Brain microvascular endothelial cell (primary cell): Measurements from ENCODE around the gene DCANP1.

Experiments used
- DNase-seq: peaks from one replicate; pipeline ENCODE4 v3.0.0-alpha.2; 2020
- H3K27ac ChIP-seq: fragments of 250-450 bp; sonication (Bioruptor Pico); 2 replicates; pipeline ENCODE4 v1.5.1; 2020; ENCODE audit warnings: mild to moderate bottlenecking, moderate library complexity
- H3K27me3 ChIP-seq: fragments of 250-450 bp; sonication (Bioruptor Pico); replicated peaks from 2 replicates; pipeline ENCODE4 v1.5.1; 2020; ENCODE audit warnings: mild to moderate bottlenecking
- H3K36me3 ChIP-seq: fragments of 250-450 bp; sonication (Bioruptor Pico); replicated peaks from 2 replicates; pipeline ENCODE4 v1.5.1; 2020; ENCODE audit warnings: mild to moderate bottlenecking
- H3K4me3 ChIP-seq: 2 replicates; pipeline ENCODE4 v1.5.1; 2011; ENCODE audit warnings: low read depth, mild to moderate bottlenecking, control low read depth, low read length, moderate library complexity
- in situ Hi-C: cut with HindIII; loops from 2 replicates; pipeline ENCODE4 v1.10.0; 2017; ENCODE audit warnings: low sequenced_read_pairs, low pct_ligation_motif_present
- TF ChIP-seq, protein P1 (sequence below): IDR thresholded peaks from 2 replicates; pipeline ENCODE4 v1.5.1; 2011; ENCODE audit warnings: low read depth, mild to moderate bottlenecking, moderate library complexity, low read length, control low read depth, inconsistent platforms; ENCODE audit errors: missing control alignments

Gene DCANP1

GRCh38 chr5:135451581-135452320, 4.6 kb upstream of the DCANP1 start:
- H3K4me3 ChIP-seq: no peak overlapping the region
- in situ Hi-C loops: no loop called here
- TF ChIP-seq, protein P1, sequence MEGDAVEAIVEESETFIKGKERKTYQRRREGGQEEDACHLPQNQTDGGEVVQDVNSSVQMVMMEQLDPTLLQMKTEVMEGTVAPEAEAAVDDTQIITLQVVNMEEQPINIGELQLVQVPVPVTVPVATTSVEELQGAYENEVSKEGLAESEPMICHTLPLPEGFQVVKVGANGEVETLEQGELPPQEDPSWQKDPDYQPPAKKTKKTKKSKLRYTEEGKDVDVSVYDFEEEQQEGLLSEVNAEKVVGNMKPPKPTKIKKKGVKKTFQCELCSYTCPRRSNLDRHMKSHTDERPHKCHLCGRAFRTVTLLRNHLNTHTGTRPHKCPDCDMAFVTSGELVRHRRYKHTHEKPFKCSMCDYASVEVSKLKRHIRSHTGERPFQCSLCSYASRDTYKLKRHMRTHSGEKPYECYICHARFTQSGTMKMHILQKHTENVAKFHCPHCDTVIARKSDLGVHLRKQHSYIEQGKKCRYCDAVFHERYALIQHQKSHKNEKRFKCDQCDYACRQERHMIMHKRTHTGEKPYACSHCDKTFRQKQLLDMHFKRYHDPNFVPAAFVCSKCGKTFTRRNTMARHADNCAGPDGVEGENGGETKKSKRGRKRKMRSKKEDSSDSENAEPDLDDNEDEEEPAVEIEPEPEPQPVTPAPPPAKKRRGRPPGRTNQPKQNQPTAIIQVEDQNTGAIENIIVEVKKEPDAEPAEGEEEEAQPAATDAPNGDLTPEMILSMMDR: no peak
- no peaks in the 10 kb centered on the region for H3K36me3 ChIP-seq
- DNase-seq: no peak
- H3K27me3 ChIP-seq: peaks cover 4% of the 10 kb centered on the region
- H3K27ac ChIP-seq: no peak overlapping the region

DNA sequence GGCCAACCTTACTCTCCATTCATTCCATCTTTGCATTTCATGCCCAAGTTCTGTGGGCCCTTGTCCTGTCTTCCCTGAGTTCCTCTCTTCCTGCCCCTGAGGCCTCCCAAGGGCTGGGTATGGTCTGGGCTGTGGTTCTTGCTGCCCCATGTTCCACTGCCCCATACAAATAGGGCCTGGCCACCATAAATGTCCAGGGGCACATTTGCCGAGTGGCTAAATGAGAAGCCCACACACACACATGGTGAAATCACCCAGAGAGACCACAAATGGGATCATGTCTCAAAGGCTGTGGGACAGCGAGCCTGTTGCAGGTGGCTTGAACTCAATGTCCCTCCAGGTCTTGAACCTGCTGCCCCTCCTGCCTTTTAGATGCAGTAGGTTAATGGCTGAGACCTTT, 3.8 kb upstream of the DCANP1 start:
- TF ChIP-seq, protein P1: no peak
- in situ Hi-C loops: no loop called here
- DNase-seq: no peak
- H3K36me3 ChIP-seq: no peaks in the 10 kb centered on the region
- H3K27me3 ChIP-seq: peaks cover 4% of the 10 kb centered on the region
- no peak overlapping the region for H3K4me3 ChIP-seq
- H3K27ac ChIP-seq: no peak overlapping the region

DNA sequence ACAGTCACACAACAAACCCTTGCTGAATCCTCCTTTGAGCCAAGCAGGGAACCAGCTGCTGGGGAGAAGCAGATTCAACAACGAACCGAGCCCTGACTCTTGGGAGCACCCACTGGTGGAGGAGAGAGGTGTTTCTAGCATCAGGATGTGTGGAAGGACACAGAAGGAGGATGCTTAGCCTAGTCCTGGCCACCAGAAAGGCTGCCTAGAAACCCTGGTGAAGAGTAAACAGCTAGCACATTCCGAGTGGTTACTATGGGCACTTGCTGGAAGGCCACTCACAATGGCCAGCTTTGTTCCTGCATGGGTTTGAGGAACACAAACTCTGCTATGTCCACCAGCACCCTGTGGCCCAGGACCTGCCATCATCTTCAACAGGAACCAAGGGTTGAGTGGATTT, 3.2 kb upstream of the DCANP1 start:
- in situ Hi-C loops: no loop called here
- TF ChIP-seq, protein P1: no peak
- no peak overlapping the region for H3K4me3 ChIP-seq
- no peak overlapping the region for H3K27ac ChIP-seq
- no peaks in the 10 kb centered on the region for H3K36me3 ChIP-seq
- H3K27me3 ChIP-seq: peaks cover 4% of the 10 kb centered on the region
- DNase-seq: no peak

DNA sequence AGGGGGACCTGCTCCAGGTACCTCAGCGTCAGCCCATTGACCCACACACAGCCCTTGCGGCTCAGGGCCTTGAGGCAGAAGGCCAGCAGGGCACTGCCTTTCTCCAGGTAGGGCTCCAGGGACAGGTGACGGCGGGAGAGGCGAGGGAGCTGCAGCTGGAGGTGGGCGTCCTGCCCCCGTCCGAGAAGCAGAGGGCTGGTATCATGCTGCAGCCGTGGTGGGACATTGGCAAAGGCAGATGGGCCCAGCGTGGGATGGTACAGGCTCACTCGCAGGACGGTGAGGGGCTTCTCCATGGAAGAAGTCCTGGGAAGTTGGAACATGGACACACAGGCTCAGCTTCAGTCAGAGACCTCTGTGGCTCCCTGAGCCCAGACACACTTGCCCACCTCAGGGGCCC, 2.5 kb upstream of the DCANP1 start:
- in situ Hi-C loops: no loop called here
- no peak for DNase-seq
- TF ChIP-seq, protein P1: no peak
- Histone ChIP-seq H3K4me3 (no peak overlapping the region), H3K36me3 (no peaks in the 10 kb centered on the region), H3K27ac (no peak overlapping the region), H3K27me3 (peaks cover 4% of the 10 kb centered on the region)

DNA sequence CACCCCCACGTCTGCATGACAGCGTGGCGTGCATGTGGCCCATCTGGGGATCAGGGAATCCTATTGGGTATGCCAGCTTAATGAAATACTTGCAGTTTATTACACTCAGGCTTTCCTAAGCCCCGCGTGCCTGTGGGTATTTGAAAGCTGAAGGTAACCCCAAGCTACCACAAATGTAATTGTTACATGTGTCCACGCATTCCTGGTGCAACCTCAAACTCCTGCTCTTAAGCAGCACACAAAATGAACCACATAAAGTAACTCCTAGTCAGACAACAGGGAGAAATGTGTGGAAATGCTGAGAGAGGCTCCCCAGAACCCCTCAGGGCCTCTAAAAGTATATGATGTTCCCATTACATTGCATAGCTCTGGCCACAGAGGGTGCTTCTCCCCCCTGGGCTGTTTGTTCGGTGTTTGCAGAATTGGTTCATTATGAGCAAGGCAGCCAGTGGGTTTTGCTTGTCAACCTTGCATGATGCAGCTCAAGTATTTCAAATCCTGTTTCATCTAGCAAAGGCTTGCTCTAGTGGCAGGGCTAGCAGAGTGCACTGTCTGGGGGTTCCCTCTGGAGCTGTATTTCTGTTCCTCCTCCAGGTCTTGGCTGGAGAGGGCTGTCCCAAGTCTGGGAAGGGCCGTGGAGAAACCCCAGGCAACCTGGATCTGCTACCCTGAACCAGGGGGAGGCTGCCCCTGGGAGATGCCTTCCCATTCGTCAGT, 1.8 kb upstream of the DCANP1 start:
- Histone ChIP-seq H3K36me3 (no peaks in the 10 kb centered on the region), H3K4me3 (no peak overlapping the region), H3K27me3 (peaks cover 4% of the 10 kb centered on the region), H3K27ac (no peak overlapping the region)
- DNase-seq: no peak
- in situ Hi-C loops: no loop called here
- TF ChIP-seq, protein P1: no peak
